IPS-11a (cell line): ENCODE results near the gene CDK11B.
"Not testable (repeated sequence)": the region's sequence is repeated elsewhere in the genome, so short reads cannot be mapped to it uniquely, and the experiment has no call there.

ENCODE experiments used
- H3K4me3 ChIP-seq: one replicate; pipeline ENCODE4 v1.5.1; 2013; ENCODE audit warnings: low read depth, low read length, control low read depth

Gene CDK11B

GRCh38 chr1:1683104-1683905 is 24.5 kb upstream of the CDK11B start:
- H3K4me3 ChIP-seq, result no peak overlapping the region

GRCh38 chr1:1680912-1681273 is 22.1 kb upstream of the CDK11B start:
- no peak overlapping the region for H3K4me3 ChIP-seq

- no peak overlapping the region for H3K4me3 ChIP-seq
Measured at GRCh38 chr1:1680031-1680911, 21.5 kb upstream of the CDK11B start.

GRCh38 chr1:1678581-1679380 is 20.0 kb upstream of the CDK11B start:
- H3K4me3 ChIP-seq, result no peak overlapping the region

GRCh38 chr1:1677718-1678580 is 19.1 kb upstream of the CDK11B start:
- H3K4me3 ChIP-seq, result no peak overlapping the region

GRCh38 chr1:1676087-1676486 is 17.3 kb upstream of the CDK11B start:
- not testable (repeated sequence) for H3K4me3 ChIP-seq

GRCh38 chr1:1675218-1675617 is 16.4 kb upstream of the CDK11B start:
- not testable (repeated sequence) for H3K4me3 ChIP-seq

GRCh38 chr1:1674806-1675205 is 16.0 kb upstream of the CDK11B start:
- not testable (repeated sequence) for H3K4me3 ChIP-seq

- no peak overlapping the region for H3K4me3 ChIP-seq
Measured at GRCh38 chr1:1672181-1672965, 13.6 kb upstream of the CDK11B start.

GRCh38 chr1:1671365-1672119 is 12.7 kb upstream of the CDK11B start:
- no peak overlapping the region for H3K4me3 ChIP-seq

GRCh38 chr1:1670866-1671265 is 12.1 kb upstream of the CDK11B start:
- H3K4me3 ChIP-seq, result no peak overlapping the region

- no peak overlapping the region for H3K4me3 ChIP-seq
Measured at GRCh38 chr1:1669468-1670440, 10.9 kb upstream of the CDK11B start.

- H3K4me3 ChIP-seq, result no peak overlapping the region
Measured at GRCh38 chr1:1666526-1666925, 7.7 kb upstream of the CDK11B start.

GRCh38 chr1:1665815-1666251 is 7.0 kb upstream of the CDK11B start:
- H3K4me3 ChIP-seq, result no peak overlapping the region

GRCh38 chr1:1664941-1665814 is 6.4 kb upstream of the CDK11B start:
- no peak overlapping the region for H3K4me3 ChIP-seq

- H3K4me3 ChIP-seq, result not testable (repeated sequence)
Measured at GRCh38 chr1:1664318-1664717, 5.5 kb upstream of the CDK11B start.
